ENCODE data around the gene SYNGR3.
A peak's percentile ranks its signal among the peaks of the same experiment; 100 is the strongest.

The SYNGR3 gene

DNA sequence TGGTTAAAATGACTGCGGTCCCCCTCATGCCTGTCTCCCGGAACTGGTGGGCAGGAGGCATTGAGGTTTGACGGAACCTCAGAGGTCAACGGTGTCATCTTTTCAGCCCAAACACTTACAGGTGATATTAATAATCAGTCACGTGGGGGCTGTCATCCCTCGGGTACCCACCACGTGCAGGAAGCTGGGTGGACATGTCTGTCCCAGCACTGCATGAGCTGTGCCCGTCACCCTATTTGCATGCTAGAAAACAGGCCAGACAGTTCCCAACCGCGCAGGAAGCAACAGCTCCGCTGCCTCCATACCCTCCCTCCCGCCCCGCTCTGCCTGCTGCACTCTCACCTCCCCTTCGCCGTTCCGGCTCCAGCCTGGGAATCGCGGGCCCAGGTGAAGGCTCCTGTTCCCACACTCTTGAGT is 1.4 kb downstream of the SYNGR3 start:
- no peak overlapping the region for H3K4me3 ChIP-seq (ENCODE audit: control insufficient read depth, low read depth, low read length)
- TF ChIP-seq CTCF (IDR thresholded peaks at IDR 0.05; ENCODE audit: control insufficient read depth, insufficient read depth, low read depth, low read length, missing control alignments): no peak
- DNase-seq (ENCODE audit: low read depth): no peak

GRCh38 chr16:1991588-1991947 is 1.8 kb downstream of the SYNGR3 start:
- no peak for TF ChIP-seq CTCF (IDR thresholded peaks at IDR 0.05; ENCODE audit: control insufficient read depth, insufficient read depth, low read depth, low read length, missing control alignments)
- no peak for DNase-seq (ENCODE audit: low read depth)
- no peak overlapping the region for H3K4me3 ChIP-seq (ENCODE audit: control insufficient read depth, low read depth, low read length)

DNA sequence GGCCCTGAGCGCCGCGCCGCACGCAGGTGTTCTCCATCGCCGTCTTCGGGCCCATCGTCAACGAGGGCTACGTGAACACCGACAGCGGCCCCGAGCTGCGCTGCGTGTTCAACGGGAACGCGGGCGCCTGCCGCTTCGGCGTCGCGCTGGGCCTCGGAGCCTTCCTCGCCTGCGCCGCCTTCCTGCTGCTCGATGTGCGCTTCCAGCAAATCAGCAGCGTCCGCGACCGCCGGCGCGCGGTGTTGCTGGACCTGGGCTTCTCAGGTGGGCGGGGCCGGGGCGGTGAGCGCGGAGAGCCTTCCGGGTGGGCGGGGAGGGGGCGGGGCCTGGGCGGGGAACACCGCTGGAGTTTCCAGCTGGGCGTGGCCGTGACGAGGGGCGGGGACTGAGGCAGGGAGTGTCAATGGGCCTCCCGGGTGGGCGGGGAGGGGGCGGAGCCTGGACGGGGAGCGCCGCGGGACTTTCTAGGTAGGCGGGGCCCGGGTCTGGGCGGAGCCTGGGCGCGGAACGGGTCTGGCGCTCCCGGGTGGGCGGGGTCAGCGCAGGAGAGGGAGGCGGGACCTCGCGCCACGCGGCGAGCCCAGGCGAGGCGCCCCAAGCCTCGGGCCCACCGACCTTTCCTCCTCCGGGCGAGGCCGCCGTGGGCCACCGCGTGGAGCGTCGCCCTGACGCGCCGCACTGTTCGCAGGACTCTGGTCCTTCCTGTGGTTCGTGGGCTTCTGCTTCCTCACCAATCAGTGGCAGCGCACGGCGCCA is 2.4 kb downstream of the SYNGR3 start:
- DNase-seq (ENCODE audit: low read depth): no peak
- H3K4me3 ChIP-seq (ENCODE audit: control insufficient read depth, low read depth, low read length): no peak overlapping the region
- TF ChIP-seq CTCF (IDR thresholded peaks at IDR 0.05; ENCODE audit: control insufficient read depth, insufficient read depth, low read depth, low read length, missing control alignments): no peak

GRCh38 chr16:1992704-1993317 is 3.0 kb downstream of the SYNGR3 start:
- no peak overlapping the region for H3K4me3 ChIP-seq (ENCODE audit: control insufficient read depth, low read depth, low read length)
- TF ChIP-seq CTCF (IDR thresholded peaks at IDR 0.05; ENCODE audit: control insufficient read depth, insufficient read depth, low read depth, low read length, missing control alignments): no peak
- DNase-seq (ENCODE audit: low read depth): no peak

GRCh38 chr16:1993731-1994131 is 4.0 kb downstream of the SYNGR3 start:
- DNase-seq (ENCODE audit: low read depth): no peak
- no peak for TF ChIP-seq CTCF (IDR thresholded peaks at IDR 0.05; ENCODE audit: control insufficient read depth, insufficient read depth, low read depth, low read length, missing control alignments)
- H3K4me3 ChIP-seq (ENCODE audit: control insufficient read depth, low read depth, low read length): no peak overlapping the region

GRCh38 chr16:1997494-1998359 is 8.0 kb downstream of the SYNGR3 start:
- no peak overlapping the region for H3K4me3 ChIP-seq (ENCODE audit: control insufficient read depth, low read depth, low read length)
- peak; percentile 59 for DNase-seq (ENCODE audit: low read depth)
- TF ChIP-seq CTCF (IDR thresholded peaks at IDR 0.05; ENCODE audit: control insufficient read depth, insufficient read depth, low read depth, low read length, missing control alignments): no peak
